GM12873 (cell line): ENCODE measurements around the gene NEDD4L.

Experiments
- CTCF ChIP-seq: IDR thresholded peaks from 2 replicates; pipeline ENCODE4 v1.5.1; 2012; ENCODE audit warnings: low read depth, mild to moderate bottlenecking, moderate library complexity, low read length, control low read depth; ENCODE audit not compliant: insufficient read depth; ENCODE audit errors: missing control alignments

Gene NEDD4L

GRCh38 chr18:58226429-58226828 is 182.4 kb downstream of the NEDD4L start:
- no peak for TF ChIP-seq CTCF

DNA sequence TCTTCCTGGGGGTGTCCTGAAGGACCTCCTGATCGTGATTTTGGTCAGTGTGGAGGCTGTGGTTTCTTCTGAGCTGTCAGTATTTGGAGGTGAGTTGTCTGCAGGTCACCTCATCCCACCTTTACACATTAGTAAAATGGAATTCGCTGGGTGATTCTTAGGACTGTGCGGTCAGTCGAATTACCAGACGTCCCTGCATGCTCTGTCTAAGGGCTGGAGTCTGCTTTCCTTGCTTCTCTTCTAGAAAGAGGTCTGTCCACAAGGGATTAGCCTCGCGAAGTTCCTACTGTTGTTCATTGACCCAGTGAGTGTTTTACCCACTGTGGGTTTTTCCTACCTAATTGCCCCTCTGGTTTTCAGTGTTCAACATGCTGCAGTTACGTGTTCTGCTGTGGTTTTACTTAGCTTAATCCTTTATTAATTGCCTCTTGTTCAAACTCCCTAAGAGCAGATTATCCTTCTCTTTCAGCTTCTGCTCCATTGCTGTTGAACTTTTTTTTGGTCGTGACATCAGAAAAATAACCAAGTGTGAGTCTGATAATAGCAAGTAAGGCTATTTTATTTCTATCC is 183.4 kb downstream of the NEDD4L start:
- TF ChIP-seq CTCF, result no peak

DNA sequence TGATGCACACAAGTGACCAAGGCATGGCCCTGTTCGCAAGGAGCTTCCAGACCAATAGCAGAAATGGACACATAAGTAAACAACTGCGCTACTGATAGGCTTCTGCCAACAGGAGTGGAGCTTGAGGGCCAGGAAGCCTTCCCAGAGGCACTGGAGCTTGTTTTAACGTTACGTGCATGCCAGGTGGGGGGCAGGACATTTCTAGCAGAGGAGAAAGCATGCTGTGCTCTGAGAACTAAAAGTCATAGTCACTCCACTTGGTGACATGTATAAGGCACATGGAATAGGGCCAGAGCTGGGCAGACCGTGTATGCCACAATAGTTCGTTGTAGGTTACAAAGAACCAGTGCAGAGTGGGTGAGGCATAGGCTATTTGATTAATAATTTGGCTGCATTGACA is 184.2 kb downstream of the NEDD4L start:
- TF ChIP-seq CTCF, result no peak

- TF ChIP-seq CTCF, result no peak
Observed at GRCh38 chr18:58228762-58229161, 184.7 kb downstream of the NEDD4L start.

DNA sequence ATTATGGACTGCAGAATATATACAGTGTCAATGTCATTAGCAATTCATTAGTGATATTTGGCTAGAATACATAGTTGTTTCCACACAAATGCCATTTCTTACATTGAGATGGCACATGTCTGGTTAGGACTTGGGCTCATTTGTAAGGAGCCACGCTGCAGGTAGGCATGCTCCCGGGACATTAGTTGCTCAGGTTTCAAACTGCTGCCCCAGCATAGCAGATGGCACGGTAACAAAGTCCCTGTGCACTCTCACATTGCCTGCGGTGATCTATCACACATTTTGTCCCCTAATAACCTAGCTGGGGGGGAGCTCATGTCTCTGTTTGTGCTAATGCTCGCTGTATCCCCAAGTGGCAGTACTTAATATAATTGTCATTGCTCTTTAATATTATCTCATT is 185.1 kb downstream of the NEDD4L start:
- no peak for TF ChIP-seq CTCF

GRCh38 chr18:58230438-58231179 is 186.6 kb downstream of the NEDD4L start:
- no peak for TF ChIP-seq CTCF

DNA sequence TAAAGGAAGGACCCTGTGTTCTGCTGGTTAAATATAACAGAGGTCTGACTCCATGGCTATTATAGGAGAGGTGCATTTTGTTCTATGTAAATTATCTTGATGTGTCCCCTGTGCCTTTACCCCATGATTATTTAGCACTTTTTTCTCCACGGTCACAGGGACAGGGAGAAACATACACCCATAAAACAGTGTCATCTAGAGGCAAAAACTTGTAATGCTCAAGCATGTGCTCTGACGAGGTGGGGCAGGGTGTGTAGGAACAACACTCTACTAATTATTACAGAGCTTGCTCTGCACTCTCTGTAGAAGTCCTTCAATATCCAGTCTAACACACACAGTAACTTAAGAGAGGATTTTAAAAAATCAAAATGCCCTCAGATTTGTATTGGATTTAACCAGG is 187.9 kb downstream of the NEDD4L start:
- TF ChIP-seq CTCF, result peak; percentile 40
